Smooth muscle cell (in vitro differentiated cells): ENCODE measurements around the gene MAL. TPM values are rescaled to one million over a fixed set of nuclear protein-coding genes. Genes with fewer than 3 reads are reported as not detected.

Experiments
- DNase-seq: peaks from one replicate; lab custom pipeline; 2025; ENCODE audit not compliant: unreplicated experiment; lab: John Stamatoyannopoulos, UW
- H2AFZ ChIP-seq: fragments of 200-600 bp; sonication (generic); 2 replicates; pipeline ENCODE4 v1.6.0; 2016; ENCODE audit warnings: antibody characterized with exemption, low read depth, mild to moderate bottlenecking
- H3F3A ChIP-seq: fragments of 200-600 bp; sonication (generic); 2 replicates; pipeline ENCODE4 v1.6.0; 2017; ENCODE audit warnings: antibody characterized with exemption, low read depth
- H3K27ac ChIP-seq: fragments of 200-600 bp; sonication (generic); 2 replicates; pipeline ENCODE4 v1.5.1; 2016; ENCODE audit warnings: low read depth, mild to moderate bottlenecking
- H3K27me3 ChIP-seq: fragments of 200-600 bp; sonication (generic); 2 replicates; pipeline ENCODE4 v1.6.1; 2016; ENCODE audit warnings: low read depth, mild to moderate bottlenecking
- H3K36me3 ChIP-seq: fragments of 200-600 bp; sonication (generic); 2 replicates; pipeline ENCODE4 v1.5.1; 2016; ENCODE audit warnings: low read depth
- H3K4me1 ChIP-seq: fragments of 200-600 bp; sonication (generic); 2 replicates; pipeline ENCODE4 v1.5.1; 2016; ENCODE audit warnings: low read depth
- H3K4me2 ChIP-seq: fragments of 200-600 bp; sonication (generic); 2 replicates; pipeline ENCODE4 v1.6.0; 2016; ENCODE audit warnings: mild to moderate bottlenecking
- H3K4me3 ChIP-seq: fragments of 200-600 bp; sonication (generic); 2 replicates; pipeline ENCODE4 v1.5.1; 2016; ENCODE audit warnings: mild to moderate bottlenecking
- H3K79me2 ChIP-seq: fragments of 200-600 bp; sonication (generic); 2 replicates; pipeline ENCODE4 v1.6.0; 2016; ENCODE audit warnings: low read depth, mild to moderate bottlenecking
- H3K9ac ChIP-seq: fragments of 200-600 bp; sonication (generic); 2 replicates; pipeline ENCODE4 v1.6.0; 2016; ENCODE audit warnings: low read depth
- H3K9me3 ChIP-seq: fragments of 200-600 bp; sonication (generic); replicated peaks from 2 replicates; pipeline ENCODE4 v1.5.1; 2016; ENCODE audit warnings: low read depth
- H4K20me1 ChIP-seq: fragments of 200-600 bp; sonication (generic); 2 replicates; pipeline ENCODE4 v1.6.0; 2016; ENCODE audit warnings: low read depth
- CTCF ChIP-seq: fragments of 200-600 bp; sonication (generic); IDR thresholded peaks from 2 replicates; pipeline ENCODE4 v1.5.1; 2017; ENCODE audit warnings: borderline replicate concordance, mild to moderate bottlenecking, antibody characterized with exemption; ENCODE audit not compliant: insufficient read depth, poor library complexity, severe bottlenecking
- WGBS: methylation state at CpG from one replicate; pipeline ENCODE4 v1.1.7; 2016; ENCODE audit warnings: low lambda C conversion rate; 5-methylcytosine and 5-hydroxymethylcytosine counted together
- polyA plus RNA-seq: library from polyadenylated mRNA; unstranded; fragments of >200 nt; fragmentation: Nextera tagmentation; extraction: Ambion mirVana; gene quantifications from 2 replicates; pipeline ENCODE4 v1.2.1, GENCODE V29; 2016
- total RNA-seq: library from RNA; depleted of rRNA; stranded (reverse); fragments of >200 nt; gene quantifications from 2 replicates; pipeline ENCODE4 v1.2.3, GENCODE V29; 2014

The MAL gene
- total and polyA plus RNA-seq, 2 experiments from 2014 or later, result not detected

DNA sequence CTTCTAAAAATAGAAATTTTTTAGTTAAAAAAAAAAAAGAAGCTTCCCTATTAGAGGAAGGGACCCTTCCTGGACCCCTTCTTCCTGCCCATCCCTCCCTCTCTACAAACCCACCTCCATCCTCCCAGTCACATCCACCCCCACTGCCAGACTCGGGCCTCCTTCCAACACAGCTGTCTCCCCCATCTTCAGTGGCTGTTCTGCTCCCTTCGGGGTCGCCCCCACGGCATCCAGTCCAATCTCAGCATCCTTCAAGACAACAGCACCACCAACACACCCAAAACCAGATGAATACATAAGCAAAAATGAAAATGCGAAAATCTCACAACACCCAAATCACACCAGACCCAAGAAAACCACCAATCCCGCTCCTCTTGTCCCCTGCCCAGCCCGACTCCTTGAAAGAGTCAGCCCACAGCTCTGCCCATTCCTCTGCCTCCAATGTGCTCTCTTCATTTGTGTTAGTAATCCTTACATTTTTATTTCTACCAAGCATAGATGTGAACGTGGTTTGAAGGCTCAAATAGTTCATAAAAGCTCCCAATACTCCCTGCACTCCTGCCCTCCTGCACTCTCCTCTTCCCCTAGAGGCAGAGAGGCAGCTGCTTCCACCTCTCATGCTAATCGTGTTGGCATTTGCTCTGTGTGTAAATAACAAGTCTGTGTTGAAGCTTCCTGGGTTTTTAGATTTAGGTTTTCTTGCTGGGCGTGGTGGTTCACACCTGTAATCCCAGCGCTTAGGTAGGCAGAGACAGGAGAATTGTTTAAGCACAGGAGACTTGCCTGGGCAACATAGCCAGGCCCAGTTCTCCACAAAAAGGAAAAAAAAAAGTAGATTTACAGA lies 37.0 kb downstream of the MAL start:
- no peak overlapping the region for H3K27ac ChIP-seq
- H3K4me3 ChIP-seq, result no peak overlapping the region
- H3K36me3 ChIP-seq, result no peaks in the 10 kb centered on the region
- no peak for TF ChIP-seq CTCF
- H4K20me1 ChIP-seq, result no peaks in the 10 kb centered on the region
- WGBS, result 61% methylated on average over 11 of the region's 11 CpGs
- no peak for DNase-seq
- H3K27me3 ChIP-seq, result no peaks in the 10 kb centered on the region
- no peaks in the 10 kb centered on the region for H3K79me2 ChIP-seq
- H3F3A ChIP-seq, result no peaks in the 10 kb centered on the region
- no peak overlapping the region for H3K4me2 ChIP-seq
- no peaks in the 10 kb centered on the region for H3K4me1 ChIP-seq
- no peaks in the 10 kb centered on the region for H3K9me3 ChIP-seq
- H2AFZ ChIP-seq, result no peak overlapping the region
- H3K9ac ChIP-seq, result no peak overlapping the region

DNA sequence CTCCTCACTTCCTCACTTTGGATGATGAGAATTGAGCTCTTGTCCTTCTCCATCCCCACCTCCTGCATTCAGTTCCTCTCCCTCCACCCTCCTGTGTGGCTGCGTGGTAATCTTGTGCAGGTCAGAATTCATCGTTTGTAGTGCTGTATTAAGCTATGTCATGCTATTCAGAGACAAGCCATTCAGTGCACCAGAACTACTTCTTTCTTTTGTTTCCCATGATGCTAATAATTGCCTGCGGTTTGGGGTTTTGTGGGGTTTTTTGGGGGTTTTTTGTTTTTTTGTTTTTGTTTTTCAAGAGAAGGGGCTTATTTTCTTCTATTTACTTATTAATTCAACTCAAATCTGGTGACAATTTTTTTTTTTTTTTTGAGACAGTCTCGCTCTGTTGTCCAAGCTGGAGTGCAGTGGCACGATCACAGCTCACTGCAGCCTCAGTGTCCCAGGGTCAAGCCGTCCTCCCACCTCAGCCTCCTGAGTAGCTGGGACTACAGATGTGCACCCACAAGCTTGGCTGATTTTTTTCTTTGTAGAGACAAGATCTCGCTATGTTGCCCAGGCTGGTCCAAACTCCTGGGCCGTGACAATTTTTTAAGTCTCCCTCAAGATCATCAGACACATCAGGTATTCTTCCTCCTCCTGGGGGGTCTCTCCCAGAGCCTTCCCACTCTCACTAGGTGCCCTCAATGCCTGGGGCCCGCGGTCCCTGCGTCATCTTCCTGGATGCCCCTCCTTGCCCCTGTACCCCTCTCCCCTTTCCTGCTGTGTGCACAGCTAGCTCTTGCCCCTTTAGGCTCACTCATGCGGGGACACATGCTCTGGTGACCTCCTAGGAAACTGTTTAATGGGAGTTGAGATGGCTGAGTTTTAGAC lies 37.8 kb downstream of the MAL start:
- Histone ChIP-seq H4K20me1 (no peaks in the 10 kb centered on the region), H3K9ac (no peak overlapping the region), H3K4me3 (no peak overlapping the region), H3F3A (no peaks in the 10 kb centered on the region), H3K27me3 (no peaks in the 10 kb centered on the region), H3K79me2 (no peaks in the 10 kb centered on the region), H3K36me3 (no peaks in the 10 kb centered on the region), H3K27ac (no peak overlapping the region), H3K4me2 (no peak overlapping the region), H3K9me3 (no peaks in the 10 kb centered on the region), H2AFZ (no peak overlapping the region), H3K4me1 (no peaks in the 10 kb centered on the region)
- no peak for TF ChIP-seq CTCF
- 77% methylated on average over 12 of the region's 12 CpGs for WGBS
- DNase-seq, result no peak

DNA sequence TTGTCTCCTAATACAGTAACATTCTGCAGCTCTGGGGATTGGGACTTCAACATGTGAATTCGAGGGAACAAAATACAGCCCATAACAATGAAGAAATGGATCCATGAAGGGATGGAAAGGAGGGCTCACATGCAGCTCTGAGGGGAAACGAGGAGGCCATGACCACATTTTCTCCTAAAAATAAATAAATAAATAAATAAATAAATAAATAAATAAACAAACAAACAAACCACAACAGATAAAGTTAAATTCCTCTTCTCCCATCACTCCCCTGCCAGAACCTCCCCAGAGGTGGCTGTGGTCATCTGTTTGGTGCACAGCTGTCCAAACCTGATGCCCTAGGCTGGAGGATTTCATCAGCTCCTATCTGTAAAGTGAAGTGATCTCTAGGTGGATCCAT lies 42.7 kb downstream of the MAL start:
- no peak overlapping the region for H3K4me3 ChIP-seq
- no peaks in the 10 kb centered on the region for H3K27me3 ChIP-seq
- DNase-seq, result no peak
- WGBS, result 63% methylated on average over 2 of the region's 2 CpGs
- no peaks in the 10 kb centered on the region for H3K4me1 ChIP-seq
- no peak overlapping the region for H3K9ac ChIP-seq
- no peaks in the 10 kb centered on the region for H3K9me3 ChIP-seq
- H3F3A ChIP-seq, result no peaks in the 10 kb centered on the region
- H3K79me2 ChIP-seq, result no peaks in the 10 kb centered on the region
- no peak overlapping the region for H3K27ac ChIP-seq
- TF ChIP-seq CTCF, result no peak
- no peaks in the 10 kb centered on the region for H4K20me1 ChIP-seq
- no peak overlapping the region for H2AFZ ChIP-seq
- H3K4me2 ChIP-seq, result no peak overlapping the region
- no peaks in the 10 kb centered on the region for H3K36me3 ChIP-seq
